ENCODE measurements around the gene TBC1D22A.
"Not testable (repeated sequence)": the region's sequence is repeated elsewhere in the genome, so short reads cannot be mapped to it uniquely, and the experiment has no call there.

Gene TBC1D22A

DNA sequence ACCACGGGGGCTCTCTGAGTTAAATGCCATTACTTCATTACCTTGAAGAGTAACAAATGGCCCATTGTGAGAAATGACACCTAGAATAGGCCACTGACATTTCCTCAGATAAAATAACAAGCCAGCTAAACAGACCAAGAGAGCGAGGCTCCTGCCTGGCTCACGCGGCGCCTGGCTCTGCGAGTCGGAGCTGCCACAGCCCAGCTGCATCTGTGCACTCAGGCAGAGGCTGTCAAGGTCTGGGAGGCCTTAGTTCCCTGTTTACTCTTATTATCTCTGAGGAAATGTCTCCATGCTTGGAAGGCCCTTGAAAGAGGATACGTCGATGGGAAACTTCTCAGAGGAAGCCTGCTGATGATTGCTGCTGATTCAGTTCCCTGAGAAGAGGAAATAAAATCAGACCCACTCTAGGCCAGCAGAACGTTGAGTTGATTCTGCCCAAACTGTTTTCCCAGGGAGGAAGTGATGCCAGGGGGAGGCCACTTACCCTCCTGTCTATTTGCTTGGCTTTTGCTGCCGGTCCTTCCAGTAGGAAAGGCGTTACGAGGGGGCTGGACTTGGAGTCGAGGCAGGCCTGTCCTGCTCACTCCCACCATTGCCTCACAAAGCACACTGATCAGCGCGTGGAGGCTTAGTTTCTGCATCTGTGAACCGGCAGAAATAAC lies 208.8 kb downstream of the TBC1D22A start:
- no peak for DNase-seq (ENCODE audit: low read depth in 2 of 2)

DNA sequence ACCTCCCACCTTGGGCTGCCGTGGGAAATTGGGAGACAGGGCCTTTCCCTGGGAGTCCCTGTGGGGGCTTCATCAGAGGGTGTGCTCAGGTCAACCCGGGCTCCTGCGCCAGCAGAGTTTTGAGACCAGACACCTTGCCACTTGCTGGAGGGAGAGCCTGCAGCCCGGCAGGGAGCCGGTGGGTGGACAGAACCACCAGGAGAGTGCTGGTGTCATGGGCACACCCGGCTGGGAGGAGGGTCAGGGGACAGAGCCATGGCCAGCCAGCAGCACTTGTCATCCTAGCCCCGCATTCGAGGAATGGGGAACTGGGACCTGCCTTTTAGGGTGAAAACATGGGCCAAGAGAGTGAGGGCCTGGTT lies 209.3 kb downstream of the TBC1D22A start:
- DNase-seq (ENCODE audit: low read depth in 2 of 2): no peak

- no peak for DNase-seq (ENCODE audit: low read depth in 2 of 2)
These were observed 209.8 kb downstream of the TBC1D22A start for GRCh38 chr22:46972256-46972655.

- no peak for DNase-seq (ENCODE audit: low read depth in 2 of 2)
These were observed 210.7 kb downstream of the TBC1D22A start for GRCh38 chr22:46972901-46973831.

GRCh38 chr22:46974077-46974476 lies 211.6 kb downstream of the TBC1D22A start:
- DNase-seq (ENCODE audit: low read depth in 2 of 2): no peak

DNA sequence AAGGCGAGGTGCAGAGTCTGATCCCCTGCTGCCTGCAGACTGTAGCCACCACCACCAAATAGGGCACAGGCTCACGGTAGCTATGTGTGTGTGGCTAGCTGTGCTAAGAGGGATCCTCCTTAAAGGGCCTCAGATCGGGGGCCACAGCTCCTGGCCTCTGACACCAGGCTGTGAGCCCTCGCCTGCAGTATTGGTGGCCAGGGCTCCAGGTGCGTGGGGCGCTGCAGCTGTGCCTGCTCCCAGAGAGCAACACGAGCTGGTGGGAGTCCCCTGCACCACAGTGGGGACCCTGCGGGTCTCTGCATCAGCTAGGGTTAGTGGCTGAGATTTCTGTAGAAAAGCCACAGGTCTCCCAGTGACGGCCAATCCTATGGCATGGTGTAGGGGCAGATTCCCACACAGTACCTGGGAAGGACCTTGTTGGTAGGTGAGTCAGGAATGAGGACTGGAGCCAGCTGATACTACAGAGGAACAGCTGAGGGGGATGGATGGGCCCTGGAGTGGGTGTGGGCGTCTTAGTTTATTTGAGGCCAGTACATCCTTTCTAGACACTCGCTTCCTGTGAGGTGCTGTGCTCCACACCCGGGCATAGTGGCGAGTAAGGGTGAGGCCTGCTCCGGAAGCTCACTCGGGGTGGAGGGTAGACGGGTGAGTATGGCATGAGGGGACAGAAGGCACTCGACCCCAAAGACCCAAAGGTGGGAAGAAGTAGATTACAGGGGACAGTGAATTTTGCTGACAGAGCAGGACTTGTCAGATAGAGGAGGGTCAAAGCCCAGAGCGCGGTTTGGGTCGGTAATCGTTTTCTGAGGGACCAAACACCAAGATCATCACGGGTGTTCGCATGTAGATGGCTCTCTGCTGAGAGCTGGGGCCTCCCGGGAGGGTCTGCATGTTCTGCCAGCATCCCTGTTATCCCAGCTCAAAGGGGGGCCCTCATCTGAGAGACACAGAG lies 212.5 kb downstream of the TBC1D22A start:
- no peak for DNase-seq (ENCODE audit: low read depth in 2 of 2)

- no peak for DNase-seq (ENCODE audit: low read depth in 2 of 2)
These were observed 213.7 kb downstream of the TBC1D22A start for GRCh38 chr22:46976143-46976542.

GRCh38 chr22:46976598-46976997 lies 214.1 kb downstream of the TBC1D22A start:
- no peak for DNase-seq (ENCODE audit: low read depth in 2 of 2)

DNA sequence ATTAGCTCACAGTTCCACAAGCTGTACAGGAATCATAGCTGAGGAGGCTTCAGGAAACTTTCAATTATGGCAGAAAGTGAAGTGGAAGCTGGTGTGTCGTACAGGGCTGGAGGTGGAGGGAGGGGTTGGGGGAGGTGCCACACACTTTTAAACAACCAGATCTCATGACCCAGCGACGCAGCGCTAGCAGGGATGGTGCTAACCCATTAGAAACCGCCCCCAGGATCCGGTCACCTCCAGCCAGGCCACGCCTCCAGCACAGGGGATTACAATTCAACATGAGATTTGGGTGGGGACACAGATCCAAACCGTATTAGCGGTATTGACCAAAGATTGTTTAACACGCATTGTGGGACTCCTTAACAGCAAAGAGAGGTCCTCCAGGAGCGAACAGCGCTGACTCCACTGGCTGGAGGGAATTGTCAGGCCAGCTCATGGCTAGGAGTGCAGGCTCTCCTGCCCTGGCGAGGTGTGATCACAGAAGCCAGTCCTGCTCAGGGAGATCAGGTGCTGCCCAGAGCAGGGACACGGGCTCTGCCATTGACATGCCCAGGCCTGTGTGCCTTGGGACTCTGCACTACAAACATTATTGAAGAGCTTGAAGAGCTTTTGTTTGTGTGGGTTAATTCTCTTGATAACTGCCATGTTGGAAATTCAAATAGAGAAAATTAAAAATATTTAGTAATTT lies 215.3 kb downstream of the TBC1D22A start:
- no peak for DNase-seq (ENCODE audit: low read depth in 2 of 2)

DNA sequence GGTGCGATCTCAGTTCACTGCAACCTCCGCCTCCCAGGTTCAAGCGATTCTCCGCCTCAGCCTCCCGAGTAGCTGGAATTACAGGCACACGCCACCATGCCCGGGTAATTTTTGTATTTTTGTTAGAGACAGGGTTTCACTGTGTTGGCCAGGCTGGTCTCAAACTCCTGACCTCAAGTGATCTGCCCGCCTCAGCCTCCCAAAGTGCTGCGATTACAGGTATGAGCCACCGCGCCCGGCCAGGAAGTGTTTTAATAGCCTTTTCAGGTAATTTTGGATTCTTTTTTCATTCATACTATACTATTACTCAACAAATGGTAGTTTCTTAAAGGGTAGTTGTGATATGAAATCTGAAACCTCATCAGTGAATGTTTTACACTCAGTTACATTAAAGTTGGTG lies 216.2 kb downstream of the TBC1D22A start:
- not testable (repeated sequence) for DNase-seq (ENCODE audit: low read depth in 2 of 2)

DNA sequence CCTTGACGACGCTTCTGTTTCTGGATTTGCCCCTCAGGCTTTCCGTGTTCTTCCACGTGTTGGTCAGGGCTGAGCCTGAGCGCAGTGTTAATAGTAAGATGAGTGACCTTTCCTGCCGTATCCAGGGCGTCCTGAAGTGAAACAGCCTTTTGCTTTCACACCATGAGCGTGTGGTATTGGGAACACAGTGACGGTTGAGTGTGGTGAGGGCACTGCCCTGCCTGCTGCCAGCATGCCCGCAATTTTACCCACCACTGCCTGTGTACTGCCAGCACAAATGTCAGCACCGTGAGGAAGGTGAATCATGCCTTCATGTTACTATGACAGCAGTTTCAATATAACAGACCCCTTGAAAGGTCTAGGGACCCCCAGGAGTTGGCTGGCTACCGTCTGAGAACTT lies 217.1 kb downstream of the TBC1D22A start:
- DNase-seq (ENCODE audit: low read depth in 2 of 2): no peak

DNA sequence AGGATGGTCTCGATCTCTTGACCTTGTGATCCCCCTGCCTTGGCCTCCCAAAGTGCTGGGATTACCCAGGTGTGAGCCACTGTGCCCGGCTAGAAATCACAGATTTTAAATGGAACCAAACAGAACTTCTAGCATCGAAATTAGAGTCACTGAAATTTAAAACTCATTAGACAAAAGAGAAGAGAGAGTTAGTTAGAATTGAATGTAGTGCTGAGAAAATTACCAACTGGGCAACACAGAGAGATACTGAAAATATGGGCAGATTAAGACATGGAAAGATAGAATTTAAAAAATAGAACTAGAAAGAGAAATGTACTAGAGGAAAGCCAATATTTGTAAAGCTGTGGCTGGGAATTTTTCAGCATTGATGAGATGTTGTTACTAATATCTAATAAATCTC lies 217.9 kb downstream of the TBC1D22A start:
- DNase-seq (ENCODE audit: low read depth in 2 of 2): no peak

DNA sequence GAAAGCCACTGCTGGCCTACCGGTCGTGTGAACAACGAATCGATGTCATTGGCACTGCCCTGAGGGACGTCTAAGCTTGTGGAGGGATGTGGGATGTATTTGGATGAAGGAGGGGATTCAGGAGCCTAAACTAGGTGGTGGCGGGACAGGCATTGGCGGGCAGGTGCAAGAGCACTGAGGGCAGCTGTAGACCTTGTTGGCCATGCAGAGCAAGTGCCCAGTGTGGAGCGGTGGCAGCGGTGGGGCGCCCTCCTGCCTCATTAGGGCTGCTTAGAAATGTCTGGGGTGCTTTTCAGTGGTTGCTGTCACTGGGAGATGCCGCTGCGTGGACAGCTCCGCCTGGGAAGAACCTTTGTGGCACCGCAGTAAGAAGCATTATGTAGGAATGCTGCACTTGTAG lies 220.2 kb downstream of the TBC1D22A start:
- no peak for DNase-seq (ENCODE audit: low read depth in 2 of 2)

- no peak for DNase-seq (ENCODE audit: low read depth in 2 of 2)
These were observed 220.6 kb downstream of the TBC1D22A start for GRCh38 chr22:46983046-46983445.

DNA sequence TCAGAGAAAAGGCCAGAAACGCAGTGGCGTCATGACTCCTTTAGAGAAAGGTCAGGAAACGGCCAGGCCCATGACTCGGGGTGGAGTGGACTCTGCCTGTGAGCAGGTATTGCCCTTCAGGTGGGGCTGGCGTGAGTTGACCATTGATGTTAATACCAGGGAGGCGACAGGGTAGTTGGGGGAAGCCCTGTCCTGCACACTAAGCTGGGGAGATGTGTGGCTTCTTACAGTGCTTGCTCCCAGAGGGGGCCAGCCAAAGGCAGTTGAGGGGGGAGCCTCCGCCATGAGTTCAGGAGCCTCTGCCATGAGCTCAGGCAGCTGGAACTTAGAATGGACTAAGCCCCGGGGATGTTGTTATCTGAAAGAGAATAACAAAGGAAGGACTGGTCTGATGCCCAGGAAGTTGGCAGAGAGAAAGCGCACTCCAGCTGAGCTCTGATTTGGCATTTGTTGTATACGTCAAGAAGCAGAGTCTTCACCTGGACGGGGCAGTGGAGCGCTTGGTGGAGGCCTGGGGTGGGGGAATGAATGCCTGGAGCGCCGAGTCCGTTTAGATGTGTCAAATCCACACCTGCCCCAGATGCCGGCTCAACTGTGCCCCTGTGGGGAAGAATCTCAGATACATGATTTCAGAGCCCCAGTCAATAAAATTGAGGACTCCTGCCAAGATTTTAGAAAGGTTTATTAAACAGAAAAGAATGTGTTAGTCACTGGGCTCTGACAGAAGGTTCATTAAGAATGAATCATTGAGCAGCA lies 222.5 kb downstream of the TBC1D22A start:
- no peak for DNase-seq (ENCODE audit: low read depth in 2 of 2)

- DNase-seq (ENCODE audit: low read depth in 2 of 2): no peak
These were observed 223.0 kb downstream of the TBC1D22A start for GRCh38 chr22:46985507-46985882.

GRCh38 chr22:46986788-46987187 lies 224.3 kb downstream of the TBC1D22A start:
- no peak for DNase-seq (ENCODE audit: low read depth in 2 of 2)

DNA sequence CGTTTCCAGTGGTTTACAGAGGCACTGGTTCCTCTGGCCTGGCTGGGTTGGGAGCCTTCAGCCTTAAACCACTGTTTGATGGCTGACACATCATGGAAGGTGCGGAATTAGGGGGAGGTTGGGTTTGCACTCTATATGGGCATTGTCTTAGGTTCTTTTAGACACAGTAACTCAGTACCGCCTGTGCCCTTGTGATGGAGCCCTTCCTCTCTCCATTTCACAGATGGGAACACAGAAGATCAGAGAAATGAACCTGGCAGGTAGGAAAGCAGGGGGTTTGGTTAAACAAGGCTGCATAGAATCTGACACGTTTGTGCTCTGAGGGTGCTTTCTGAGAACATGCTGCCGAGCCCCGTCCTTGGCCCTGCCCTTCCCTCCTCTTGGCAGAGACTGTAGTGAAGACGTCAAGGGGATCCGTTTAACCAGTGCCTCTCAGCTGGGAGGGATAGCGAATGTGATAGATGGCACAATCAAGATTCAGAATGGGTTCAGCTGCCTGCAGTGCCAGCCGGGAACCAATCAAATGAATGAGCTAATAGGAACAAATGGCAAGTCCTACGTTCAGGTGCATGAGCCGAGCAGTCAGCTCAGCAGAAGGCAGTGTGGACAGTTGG lies 228.6 kb downstream of the TBC1D22A start:
- DNase-seq (ENCODE audit: low read depth in 2 of 2): no peak

- no peak for DNase-seq (ENCODE audit: low read depth in 2 of 2)
These were observed 229.2 kb downstream of the TBC1D22A start for GRCh38 chr22:46991666-46992065.

DNA sequence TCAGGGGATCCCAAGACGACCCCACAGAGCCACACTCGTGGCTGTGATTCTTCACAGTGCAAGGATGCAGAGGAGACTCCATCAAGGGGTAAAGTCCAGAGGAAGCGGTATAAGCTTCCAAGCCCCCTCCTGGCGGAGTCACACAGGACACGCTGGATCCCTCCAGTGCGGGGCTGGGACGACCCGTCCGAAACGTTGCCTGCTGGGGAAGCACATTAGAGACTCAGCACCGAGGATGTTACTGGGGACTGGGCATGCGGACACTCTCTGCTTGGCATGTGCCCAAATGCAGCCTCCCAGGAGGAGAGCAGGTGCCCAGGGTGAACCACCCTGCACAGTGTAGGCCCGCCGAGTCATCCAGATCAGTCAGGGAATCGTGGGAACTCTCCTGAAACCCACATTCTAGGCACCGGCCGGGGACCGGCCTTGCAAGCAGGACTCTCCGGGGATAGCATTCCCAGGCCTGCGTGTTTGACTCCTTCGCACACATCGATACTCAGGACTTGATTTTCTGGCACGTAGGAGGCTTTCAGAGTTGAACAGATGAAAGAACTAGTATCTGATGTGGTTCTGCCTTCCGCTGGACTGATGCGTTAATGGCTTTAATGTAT lies 229.8 kb downstream of the TBC1D22A start:
- no peak for DNase-seq (ENCODE audit: low read depth in 2 of 2)
